GM18861 (cell line): ENCODE data around the gene FAM222A.

Experiments used
- ATAC-seq: cut with Tn5 transposase; IDR thresholded peaks from one replicate; pipeline ENCODE4 v1.9.1; 2021; ENCODE audit not compliant: unreplicated experiment

The FAM222A gene

GRCh38 chr12:109724321-109724892 is 10.8 kb downstream of the FAM222A start:
- no peak for ATAC-seq

GRCh38 chr12:109725321-109726105 is 11.9 kb downstream of the FAM222A start:
- no peak for ATAC-seq

- no peak for ATAC-seq
Measured at GRCh38 chr12:109726106-109726497, 12.5 kb downstream of the FAM222A start.

- ATAC-seq: no peak
Measured at GRCh38 chr12:109726511-109727038, 12.9 kb downstream of the FAM222A start.

GRCh38 chr12:109727039-109727723 is 13.6 kb downstream of the FAM222A start:
- no peak for ATAC-seq

GRCh38 chr12:109727746-109728726 is 14.4 kb downstream of the FAM222A start:
- ATAC-seq: no peak

GRCh38 chr12:109728921-109729320 is 15.3 kb downstream of the FAM222A start:
- no peak for ATAC-seq

- no peak for ATAC-seq
Measured at GRCh38 chr12:109729371-109729781, 15.8 kb downstream of the FAM222A start.

GRCh38 chr12:109729801-109730200 is 16.2 kb downstream of the FAM222A start:
- ATAC-seq: no peak

- ATAC-seq: no peak
Measured at GRCh38 chr12:109730306-109731145, 16.9 kb downstream of the FAM222A start.

GRCh38 chr12:109731231-109731731 is 17.7 kb downstream of the FAM222A start:
- no peak for ATAC-seq

- no peak for ATAC-seq
Measured at GRCh38 chr12:109731806-109732205, 18.2 kb downstream of the FAM222A start.

- ATAC-seq: no peak
Measured at GRCh38 chr12:109732321-109733305, 19.0 kb downstream of the FAM222A start.

GRCh38 chr12:109734219-109735000 is 20.8 kb downstream of the FAM222A start:
- no peak for ATAC-seq

- no peak for ATAC-seq
Measured at GRCh38 chr12:109735051-109735521, 21.5 kb downstream of the FAM222A start.

- ATAC-seq: no peak
Measured at GRCh38 chr12:109735825-109736551, 22.4 kb downstream of the FAM222A start.
